GM21515 (cell line): ENCODE measurements around the gene WDR62.

Experiments
- ATAC-seq: cut with Tn5 transposase; IDR thresholded peaks from one replicate; pipeline ENCODE4 v1.9.1; 2021; ENCODE audit not compliant: unreplicated experiment

Gene WDR62

GRCh38 chr19:36054733-36055686 is at the start of gene WDR62:
TSS of gene WDR62 (plus strand) at chr19:36054897. CDS start at chr19:36054972, 75 bp downstream.
- peak; percentile 72 for ATAC-seq

DNA sequence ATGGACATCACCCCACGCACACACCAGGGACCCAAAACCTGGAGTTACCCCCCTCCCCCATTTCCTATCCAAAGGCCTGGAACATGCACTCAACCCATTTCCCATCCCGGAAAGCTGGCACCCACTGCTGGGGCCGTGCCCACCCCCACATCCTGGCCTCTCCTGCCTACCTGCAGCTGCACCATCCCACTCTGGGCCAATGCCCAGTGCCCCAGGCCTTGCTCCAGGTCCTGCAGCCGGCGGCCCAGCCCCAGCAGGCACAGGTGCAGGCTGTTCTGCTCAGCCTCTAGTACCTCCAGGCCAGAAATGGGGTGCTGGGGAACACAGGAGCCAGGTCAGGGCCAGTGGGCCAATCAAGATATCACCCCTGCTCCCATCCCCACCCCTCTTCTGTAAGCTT is 47.7 kb upstream of the WDR62 start:
- no peak for ATAC-seq

DNA sequence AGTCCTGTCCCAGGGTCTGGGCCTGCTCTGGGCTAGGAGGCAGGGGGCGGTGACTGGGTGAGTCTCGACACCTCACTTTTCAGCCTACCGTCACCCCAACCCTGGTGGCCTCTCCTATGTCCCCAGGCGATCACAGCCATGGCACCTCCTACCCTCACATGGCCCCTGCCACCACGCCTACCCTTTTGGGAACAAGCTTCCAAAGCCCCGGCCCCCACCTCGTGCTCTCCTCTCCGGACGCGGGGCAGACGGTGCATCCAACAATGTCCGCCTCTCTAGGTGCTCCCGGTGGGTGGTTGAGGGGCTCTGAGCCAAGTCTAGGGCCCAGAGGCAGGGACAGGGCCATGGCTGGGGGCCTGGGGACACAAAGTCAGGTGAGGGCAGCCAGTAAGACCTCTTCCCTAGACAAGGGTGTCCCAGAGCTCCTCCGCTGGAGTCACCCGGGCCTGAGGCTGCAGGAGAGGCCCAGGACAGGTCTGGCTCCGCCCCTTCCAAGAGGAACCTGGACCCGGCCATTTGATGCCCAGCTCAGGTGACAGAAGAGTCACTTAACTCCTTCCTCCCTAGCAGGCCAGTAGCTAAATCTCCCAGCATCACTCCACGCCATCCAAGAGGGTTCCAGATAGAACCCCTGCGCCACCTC is 46.2 kb upstream of the WDR62 start, which contains the start of gene SYNE4:
TSS of gene SYNE4 (minus strand) at position 478 of the 643 bp plus-strand sequence. CDS start at position 346, 132 bp downstream.
- no peak for ATAC-seq

- ATAC-seq, result no peak
These were observed 45.5 kb upstream of the WDR62 start for GRCh38 chr19:36009220-36009619.

DNA sequence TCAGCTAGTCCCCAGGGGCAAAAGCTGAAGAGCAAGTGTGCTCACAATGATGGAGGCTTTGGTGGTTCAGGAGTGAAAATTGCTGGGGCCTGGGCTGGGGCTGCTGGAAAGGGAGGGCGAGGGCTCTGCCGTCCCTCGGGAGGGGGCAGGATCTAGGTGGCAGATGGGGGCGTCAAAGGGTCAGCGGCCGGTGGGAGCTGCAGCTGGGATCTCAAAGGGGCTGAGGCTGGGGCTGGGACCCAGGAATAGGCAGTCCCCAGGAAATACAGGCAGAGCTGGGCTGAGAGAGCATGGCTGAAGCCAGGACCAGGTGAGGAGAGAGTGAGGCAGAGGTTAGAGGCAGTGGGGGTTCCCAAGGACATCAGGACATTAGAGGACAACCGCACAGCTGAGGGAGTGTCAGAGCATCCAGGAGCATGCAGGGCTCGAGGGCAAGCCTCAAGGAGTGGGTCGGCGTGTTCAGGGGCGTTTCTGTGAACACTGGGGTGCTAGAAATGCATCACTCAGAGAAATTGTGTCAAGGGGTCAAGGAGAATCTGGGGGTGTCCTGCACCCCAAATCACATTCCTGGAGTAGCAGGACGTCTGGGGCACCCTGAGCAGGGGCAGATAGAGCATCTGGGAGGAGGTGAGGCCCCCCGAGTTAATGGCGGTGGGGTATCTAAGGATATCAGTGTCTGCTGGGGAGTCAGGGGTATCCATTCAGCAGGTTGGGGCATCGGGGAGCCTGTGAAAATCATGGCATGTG is 44.9 kb upstream of the WDR62 start:
- no peak for ATAC-seq

- ATAC-seq, result no peak
These were observed 44.3 kb upstream of the WDR62 start for GRCh38 chr19:36010402-36010801.

DNA sequence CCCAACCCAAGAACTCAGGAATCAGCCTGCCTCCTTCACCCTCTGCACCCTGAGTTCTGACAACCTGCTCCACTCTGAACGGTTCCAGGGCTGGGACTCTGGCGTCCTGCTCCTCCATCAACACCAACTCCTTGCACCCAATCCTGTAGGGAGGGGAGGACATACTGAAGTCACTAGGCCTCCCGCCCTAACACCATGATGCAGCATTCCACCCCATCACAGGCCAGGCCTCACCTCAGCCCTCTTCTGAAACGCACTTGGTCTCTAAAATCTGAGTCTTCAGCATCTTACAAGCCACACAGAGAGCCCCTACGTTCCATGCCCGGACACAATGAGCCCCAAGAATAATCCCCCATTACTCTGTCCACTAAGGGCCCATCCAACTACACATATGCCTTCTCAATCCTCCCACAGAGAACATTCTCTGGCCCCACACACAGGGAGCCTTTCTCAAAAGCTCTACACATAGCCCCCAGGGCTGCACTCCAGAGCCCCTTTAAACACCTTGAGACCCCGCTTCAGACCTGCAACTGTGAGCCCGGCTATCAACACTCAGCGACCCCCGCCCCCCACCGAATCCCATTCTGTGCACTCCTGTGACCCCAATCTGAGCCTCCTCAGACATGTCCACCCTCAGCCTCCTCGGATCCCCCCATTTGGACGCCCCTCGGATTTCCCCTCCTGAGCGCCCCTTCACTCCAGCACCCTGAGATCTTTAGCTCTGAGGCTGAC is 41.3 kb upstream of the WDR62 start:
- ATAC-seq, result no peak

GRCh38 chr19:36014012-36014924 is 40.4 kb upstream of the WDR62 start, which contains the start of gene ALKBH6:
TSS of gene ALKBH6 (minus strand) at chr19:36014213. CDS start at chr19:36013397, 816 bp downstream.
- peak; percentile 92 for ATAC-seq

DNA sequence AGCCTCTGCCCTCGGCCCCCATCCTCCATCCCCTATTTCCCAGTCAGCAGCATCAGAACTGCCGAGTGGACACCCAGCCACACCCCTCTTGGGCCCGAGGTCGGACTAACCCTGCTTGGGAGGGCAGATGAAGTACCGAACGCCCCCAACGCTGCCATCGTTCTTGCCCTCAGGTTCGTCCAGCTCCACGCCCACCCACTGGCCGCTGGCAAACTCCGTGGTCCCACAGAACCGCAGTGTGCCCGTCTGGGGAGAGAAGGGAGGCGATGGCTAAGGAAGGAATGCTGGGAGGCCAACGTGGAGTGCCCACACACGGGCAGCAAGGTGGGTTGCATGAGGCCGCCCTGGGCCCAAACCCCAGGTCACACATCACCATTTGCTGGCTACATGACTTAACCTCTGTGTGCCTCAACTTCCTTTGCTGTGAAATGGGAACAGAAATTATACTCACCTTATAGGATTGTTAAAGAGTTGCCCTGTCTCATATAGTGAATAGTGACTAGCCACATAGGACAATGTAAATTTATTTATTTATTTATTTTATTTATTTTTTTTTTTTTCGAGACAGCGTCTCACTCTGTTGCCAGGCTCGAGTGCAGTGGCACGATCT is 35.5 kb upstream of the WDR62 start:
- no peak for ATAC-seq

- ATAC-seq, result no peak
These were observed 31.3 kb upstream of the WDR62 start for GRCh38 chr19:36023432-36023831.

DNA sequence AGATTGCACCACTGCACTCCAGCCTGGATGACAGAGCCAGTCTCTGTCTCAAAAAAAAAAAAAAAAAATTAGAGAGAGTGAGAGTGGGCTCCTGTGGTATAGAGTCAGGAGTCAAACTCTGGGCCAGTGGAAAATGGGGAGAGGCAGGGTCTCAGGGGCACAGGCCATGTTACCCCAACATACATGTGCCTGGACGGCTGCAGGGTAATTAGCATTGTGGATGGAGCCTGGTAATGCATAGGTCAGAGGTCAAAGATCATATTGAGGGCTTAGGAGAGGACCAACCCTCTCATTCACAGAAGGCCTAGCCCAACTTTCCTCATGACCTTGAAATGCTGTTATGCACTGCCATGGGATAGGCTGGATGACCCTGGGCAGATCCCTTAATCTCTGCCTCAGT is 29.2 kb upstream of the WDR62 start:
- no peak for ATAC-seq

DNA sequence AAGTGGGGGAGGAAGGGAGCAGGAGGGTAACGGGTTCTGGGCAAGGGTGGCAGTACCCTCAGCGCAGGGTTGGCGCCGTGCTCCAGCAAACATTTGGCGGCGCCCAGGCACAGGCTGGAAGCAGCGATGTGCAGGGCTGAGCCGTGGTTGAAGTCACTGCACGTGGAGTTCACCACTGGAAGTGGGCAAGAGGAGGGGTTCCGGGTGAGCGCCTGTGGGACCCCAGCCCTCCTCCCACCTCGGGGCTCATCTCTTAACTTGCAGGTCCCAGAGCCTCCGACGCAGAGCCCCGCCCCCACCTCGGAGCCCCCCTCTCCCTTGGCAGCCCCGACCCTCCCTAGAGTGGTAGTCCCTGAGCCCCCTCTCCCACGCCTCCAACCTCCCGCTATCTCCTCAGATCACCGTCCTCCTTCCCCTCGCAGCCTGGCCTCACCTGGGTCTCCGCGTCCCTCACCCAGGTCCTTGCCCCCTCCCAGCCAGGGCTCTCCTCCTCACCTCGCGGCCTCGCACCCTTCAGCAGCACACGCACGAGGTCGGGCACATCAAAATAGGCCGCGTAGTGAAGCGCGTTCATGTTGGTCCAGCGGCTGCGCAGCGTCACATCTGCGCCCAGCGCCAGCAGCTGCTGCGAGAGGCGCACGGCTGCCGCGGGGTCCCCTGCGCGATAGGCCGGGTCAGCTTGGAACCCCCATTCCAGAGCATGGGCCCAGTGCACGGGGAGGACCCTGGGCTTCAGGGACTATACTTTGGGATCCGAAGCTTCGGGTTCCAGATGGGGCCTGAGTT is 28.4 kb upstream of the WDR62 start:
- no peak for ATAC-seq

DNA sequence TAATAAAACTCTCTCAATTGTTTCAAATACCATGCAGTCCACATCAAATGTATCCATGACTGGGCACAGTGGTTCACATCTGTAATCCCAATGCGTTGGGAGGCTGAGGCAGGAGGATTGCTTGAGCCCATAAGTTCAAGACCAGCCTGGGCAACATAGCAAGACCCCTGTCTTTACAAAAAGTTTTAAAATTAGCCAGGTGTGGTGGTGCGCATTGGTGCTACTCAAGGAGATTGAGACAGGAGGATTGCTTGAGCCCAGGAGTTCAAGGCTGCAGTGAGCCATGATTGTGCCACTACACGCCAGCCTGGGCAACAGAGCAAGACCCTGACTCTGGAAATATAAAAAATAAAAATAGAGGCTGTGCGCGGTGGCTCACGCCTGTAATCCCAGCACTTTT is 27.0 kb upstream of the WDR62 start:
- ATAC-seq, result no peak

DNA sequence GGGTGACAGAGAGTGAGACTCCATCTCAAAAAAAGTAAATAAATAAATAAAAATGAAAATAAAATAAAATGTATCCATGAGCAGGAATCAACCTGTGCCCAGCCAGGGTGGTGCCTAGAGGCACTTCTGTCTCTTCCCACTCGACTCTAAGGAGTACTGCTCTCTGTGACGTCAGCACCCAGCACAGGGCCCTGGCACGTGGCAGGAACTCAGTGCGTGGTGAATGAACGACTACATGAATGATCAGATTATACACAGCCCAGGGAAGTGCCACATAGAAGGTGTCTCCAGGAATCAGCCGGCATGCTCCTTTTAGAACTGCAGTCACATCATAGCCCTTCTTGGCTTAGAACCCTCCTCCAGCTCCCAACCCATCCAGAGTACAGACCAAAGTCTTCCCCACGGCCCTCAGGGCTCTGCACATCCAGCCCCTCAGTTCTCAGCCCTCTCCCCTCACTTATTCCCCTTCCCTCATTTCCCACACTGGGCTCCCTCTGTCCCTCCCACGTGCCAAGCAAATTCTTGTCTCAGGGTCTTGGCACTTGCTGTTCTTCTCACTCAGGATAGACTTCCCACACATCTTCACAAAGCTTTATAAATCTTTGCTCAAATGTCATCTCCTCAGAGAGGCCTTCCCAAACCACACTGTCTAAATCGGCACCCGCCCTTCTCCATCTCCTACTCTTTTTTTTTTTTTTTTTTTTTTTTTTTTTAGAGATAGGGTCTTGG is 26.2 kb upstream of the WDR62 start:
- no peak for ATAC-seq

DNA sequence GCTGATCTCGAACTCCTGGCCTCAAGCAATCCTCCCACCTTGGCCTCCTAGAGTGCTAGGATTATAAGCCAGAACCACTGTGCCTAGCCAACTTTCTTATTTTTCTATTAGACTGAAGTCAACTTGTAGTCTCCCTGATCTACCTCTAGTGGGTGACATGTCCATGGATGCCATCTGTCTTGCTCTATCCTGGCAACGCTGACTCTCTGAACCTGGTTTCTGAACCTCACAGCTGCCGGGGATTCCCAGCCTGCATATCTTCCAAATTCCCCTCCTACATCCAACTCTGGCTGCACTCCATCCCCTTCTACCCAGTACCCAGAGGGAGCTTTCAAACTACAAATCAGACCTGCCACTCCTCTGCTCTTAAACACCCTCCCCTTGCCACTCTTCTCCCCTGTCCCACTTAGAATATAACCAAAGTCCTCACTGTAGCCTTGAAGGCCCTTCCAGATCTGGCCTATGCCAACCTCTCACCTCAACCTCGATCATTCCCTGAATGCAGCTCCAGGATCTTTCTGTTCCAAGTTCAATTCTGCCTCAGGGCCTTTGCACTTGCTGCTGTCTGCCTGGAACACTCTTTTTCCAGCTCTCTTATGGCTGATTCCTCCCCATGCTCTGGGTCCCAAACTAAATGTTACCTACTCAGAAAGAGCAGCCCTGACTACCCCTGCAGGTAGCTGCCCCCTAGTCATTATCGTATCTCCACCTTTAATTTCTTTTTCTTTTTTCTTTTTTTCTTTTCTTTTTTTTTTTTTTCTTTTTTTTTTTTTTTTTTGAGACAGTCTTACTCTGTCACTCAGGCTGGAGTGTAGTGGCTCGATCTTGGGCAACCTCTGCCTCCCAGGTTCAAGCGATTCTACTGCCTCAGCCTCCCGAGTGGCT is 24.2 kb upstream of the WDR62 start:
- no peak for ATAC-seq

GRCh38 chr19:36031308-36031707 is 23.4 kb upstream of the WDR62 start:
- no peak for ATAC-seq
